A204.1 (cell line): ENCODE data around the gene RADIL.

Source experiments
- FAIRE-seq: peaks from 2 replicates; lab custom pipeline; 2012; peaks lifted over from hg19 to GRCh38; lab: Jason Lieb, UNC

RADIL gene

DNA sequence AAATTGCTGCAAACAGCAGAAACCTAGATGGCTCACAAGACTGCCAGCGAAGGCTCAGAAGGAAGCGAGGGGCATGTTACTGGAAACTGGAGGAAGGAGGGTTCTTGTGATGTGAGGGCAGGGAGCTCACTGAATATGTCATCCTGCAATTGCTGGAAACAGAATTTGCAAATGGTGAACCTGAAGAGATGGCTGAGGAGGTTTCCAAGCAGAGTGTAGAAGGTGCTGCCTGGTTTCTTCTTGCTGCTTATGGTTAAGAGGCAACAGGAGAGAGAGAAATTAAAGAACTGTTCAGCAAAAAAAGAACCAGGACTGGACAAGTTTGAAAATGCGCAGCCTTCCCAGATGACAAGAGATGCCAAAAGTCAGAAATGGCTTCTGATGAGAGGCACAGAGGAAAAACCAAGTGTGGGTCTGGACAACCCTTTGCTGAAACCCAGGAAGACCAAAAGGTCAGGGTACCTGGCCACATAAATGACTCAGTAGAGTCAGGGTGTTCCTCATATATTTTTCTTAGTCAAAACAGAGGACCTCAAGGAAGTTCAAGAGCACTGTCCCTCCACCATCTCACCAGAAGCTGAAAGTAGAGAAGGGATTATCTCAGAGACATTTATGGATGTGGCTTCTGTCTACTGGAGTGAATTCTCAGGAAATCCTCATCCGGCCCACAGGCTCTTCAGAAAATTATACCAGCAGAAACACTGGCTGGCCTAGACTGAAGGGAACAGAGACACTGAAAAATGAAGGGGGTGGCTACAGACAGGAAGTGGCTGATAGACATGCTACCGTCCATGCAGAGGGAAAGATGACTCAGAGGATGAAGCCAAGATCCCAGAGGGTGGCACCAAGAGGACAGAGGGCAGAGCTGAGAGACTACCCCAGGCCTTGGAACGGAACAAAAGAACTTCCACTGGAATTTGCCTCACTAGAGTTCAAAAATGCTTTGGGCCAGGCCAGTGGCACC is 31.8 kb downstream of the RADIL start:
- FAIRE-seq = no peak

DNA sequence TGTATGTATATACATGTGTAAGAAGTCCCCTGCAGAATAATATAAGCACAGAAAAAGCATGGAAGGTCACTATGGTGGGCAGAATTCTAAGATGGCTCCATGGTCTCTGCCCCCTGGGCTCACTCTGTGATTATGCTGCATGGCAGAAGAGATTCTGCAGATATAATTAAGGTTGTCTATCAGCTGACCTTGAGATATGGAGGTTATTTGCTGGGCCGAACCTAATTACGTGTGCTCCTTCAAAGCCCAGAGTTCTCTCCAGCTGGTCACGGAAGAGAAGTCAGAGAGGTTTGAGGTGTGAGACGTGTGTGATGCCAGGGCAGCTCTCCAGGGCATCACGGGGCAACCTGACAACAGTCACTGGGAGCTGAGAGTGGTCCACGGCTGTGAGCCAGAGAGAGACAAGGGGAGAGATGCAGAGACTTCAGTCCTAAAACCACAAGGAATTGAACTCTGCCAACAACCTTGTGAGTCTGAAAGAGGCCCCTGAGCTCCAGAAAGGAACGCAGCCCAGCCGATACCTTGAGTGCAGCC is 33.2 kb downstream of the RADIL start:
- FAIRE-seq = no peak

DNA sequence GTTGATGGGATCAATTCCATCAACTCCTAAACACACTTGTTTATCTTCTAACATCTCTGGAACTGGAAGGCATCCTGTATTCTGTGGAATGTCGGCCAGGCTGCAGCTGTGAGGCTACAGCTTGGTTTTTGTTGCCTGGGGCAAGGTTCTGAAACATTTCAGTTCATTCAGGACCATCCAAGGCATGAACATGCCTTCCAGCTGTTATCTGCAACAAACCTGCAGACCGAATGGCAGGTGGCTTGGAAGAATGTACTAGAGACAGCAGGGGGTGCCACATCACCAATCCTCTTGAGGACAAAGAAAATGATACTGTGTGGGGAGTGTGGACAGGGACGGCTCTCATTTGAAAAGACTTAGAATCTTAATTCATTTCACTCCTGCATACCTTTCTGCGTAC is 34.1 kb downstream of the RADIL start:
- no peak for FAIRE-seq

DNA sequence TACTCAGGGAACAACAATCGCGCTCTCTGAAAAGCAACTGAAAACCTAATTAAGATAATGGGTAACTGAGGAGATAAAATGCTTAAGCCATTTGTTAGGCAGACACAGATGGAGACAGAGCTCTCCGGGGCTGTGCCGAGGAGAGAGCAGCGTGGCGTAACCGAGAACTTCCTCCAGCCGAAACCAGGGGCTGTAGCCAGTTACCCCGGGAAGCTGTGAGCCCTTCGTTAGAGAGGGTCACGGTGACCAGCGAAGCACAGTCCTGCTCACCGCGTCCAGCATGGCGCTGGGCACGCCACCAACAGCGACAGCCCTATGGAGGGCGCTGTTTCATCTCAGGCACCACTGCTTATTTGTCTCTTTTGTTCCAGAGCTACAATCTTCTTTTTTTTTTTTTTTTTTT is 37.8 kb downstream of the RADIL start:
- no peak for FAIRE-seq

DNA sequence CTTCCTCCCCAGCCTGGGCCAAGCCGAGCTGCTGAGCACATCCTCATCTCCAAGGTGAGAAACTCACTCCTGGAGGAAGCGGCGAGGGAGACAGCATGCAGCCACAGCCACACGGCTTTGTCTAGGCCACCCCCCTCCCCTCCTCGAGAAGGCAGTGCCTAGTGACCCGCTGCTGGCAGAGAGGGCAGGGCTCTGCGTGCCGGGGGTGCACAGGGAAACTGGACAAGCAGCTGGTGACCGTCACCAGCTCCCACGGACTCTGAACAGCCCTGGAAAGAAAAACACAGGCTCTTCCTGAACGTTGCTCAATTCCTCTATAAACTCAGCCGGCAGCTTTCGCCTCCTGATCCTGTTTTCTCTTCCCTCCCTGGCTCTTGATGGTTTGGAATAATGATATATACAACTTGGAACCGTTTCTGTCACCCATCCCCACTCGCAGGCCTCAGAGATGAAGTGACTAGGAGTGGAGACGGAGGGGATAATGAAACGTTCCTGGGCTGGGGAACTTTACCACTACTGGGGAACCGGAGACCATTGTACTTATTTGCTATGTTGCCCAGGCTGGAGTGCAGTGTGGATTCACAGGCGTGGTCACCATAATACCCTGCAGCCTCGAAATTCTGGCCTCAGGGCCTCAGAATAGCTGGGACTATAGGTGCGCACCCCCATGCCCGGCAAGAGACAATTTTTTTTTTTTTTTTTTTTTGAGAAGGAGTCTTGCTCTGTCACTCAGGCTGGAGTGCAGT is 41.0 kb downstream of the RADIL start:
- no peak for FAIRE-seq

DNA sequence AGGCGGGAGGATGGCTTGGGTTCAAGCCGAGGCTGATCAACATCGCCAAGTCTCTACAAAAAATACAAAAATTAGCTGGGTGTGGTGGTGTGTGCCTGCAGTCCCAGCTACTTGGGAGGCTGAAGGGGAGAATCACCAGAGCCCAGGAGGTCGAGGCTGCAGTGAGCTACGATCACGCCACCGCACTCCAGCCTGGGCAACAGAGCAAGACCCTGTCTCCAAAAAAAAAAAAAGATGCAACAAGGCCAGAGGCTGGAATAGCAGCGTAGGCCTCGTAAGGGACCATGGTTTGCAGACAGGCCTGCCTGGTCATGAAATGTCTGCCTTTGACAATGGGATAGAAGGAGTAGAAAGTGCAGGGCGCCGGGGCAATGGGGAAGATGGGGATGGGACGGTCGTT is 41.7 kb downstream of the RADIL start:
- no peak for FAIRE-seq

DNA sequence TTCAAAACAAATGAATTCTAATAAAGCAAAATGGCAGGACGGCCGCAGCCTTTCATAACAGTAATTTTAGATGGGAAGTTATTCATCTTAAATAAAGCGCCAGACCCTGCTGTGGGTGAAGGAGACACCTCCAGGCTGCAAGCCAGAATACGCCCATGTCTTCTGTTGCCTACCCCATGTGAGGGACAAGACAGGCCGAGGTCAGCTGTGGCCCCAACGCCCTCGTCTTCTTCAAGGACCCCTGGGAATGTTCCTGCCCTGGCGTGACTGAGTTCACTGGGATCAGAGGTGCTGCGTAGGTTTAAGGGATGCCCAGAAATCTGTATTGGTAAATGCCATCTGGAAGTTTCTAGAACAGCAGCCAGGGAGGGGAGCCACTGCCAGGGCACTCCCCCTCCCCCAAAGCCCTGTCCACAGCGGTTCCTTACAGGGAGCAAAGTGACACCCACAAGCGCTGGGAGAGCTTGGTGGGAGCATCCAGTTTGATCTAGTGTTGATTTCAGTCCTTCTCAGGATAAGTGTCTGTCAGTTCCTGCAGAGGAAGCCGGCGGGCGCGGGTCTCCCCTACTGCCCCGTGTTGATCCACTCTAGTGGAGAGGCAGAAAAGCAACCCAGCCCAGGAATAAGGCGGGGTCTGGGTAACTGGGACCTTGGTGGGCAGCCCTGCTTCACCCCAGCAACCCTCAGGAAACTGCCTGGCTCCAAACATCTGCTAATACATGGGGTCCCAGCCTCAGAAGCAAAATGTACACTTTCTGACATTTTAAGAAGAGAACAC is 42.3 kb downstream of the RADIL start:
- no peak for FAIRE-seq

DNA sequence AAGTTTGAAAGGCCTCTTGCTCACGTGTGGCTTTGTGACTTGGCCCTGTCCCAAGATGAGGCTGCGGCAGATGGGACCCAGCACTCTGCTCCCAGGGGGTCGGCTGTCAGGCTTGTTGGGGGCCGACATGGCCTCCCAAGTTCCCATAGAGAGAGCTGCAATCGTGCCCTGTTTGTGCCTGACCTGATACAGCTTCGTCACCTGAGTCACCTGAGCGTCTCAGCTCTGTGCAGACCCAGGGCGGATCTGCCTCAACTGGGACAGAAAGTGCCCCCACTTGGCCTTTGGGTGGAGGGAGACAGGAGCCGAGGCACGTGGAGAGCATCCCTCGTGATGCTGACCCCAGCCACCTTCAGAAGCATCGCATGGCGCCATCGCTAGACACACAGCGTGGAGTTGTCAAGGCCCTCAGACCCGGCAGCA is 43.4 kb downstream of the RADIL start:
- no peak for FAIRE-seq

DNA sequence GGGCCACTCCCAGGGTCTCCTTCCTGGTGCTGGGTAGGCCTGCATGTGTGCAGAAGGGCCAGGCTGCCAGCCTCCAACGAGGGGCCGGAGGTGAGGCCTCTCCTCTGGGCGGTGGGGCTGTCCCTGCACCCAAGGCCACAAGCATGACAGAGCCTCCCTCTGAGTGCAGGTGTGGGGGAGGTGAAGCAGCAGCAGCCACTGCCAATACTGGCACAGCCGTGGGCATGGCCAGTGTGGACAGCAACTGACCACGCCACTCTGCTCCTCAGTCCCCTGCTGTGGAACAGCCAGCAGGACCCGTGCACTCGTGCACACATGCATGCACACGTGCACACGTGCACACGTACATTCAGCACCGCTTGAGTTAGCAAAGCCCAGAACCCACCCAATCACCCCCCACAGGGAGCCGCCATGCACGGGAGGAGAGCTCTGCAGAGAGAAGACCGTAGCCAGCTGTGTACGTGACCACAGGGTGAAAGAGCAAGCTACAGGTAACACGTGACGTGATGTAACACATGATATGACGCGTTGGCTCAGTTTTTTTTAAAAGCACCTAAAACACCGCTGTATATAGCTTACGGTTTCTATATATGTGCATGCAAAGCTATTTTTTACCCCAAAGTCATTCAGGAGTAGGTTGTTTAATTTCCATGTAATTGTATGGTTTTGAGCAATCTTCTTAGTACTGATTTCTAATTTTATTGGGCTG is 44.7 kb downstream of the RADIL start:
- no peak for FAIRE-seq

DNA sequence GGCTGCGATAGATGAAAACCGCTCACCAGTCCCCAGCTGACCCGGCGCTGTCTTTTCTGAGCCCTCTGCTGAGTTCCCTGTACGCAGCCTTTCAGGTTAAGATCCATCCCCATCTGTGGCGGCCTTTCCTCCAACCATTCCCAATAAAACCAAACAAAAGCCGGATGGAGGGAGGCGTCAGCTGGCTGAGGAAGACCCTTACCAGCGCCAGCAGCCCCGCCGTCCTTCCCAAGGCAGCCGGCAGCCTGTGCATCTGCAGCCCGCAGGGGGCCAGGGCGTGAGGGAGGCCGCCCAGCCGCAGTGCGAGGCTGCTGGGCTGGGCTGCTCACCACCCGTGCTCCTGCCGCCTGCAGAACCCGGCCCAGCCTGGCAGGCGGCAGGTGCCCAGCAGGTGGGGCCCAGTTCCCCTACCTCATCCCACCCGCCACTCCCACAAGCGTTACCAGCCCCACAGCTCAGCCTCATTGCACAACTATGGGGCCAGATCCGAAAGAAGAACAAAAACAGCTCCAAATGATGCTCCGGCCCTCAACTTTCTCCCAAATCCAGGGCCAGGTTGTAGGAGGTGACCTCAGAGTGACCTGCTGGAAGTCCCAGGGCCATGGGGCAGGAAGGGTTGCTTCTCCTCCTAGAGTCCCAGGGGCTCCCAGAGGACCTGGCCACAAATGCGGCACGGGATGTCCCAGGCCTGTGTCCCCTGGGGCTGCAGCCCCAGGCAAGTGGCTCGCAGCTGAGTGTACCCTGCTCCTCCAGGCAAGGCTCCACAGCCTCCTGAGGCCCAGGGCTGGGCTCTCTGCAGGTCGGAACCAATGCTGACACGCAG is 45.5 kb downstream of the RADIL start:
- FAIRE-seq = no peak

DNA sequence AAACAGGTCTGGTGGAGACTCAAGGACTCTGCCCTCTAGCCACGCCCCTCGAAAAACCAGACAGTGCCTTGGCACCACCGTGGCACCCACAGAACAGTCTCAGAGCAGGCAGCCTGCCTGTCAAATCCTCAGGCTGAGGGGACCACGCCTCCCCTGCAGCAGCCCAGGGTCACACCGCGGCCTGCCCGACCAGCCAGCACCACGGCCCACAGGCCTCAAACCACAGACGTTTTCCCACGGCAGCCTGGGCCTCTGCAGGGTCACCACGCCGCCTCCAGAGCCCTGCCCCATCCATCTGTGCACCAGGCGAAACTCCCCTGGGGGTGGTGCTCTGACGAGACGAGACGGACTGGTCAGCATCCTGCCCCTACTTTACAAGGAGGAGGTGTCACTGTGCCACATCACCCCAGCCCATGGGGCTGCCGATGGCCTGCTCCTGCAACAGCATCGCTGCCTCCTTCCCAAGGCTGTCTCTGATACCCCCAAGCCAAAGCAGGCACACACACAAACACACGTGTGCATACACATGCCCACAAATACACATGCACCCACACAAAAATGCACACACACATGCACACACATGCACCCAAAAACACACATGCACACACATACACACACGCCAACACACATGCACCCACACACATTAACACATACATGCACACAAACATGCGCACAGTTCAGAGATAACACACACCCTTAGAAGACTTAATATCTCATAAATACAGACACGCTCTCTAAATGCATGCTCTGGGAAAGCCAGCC is 46.3 kb downstream of the RADIL start:
- FAIRE-seq = no peak

DNA sequence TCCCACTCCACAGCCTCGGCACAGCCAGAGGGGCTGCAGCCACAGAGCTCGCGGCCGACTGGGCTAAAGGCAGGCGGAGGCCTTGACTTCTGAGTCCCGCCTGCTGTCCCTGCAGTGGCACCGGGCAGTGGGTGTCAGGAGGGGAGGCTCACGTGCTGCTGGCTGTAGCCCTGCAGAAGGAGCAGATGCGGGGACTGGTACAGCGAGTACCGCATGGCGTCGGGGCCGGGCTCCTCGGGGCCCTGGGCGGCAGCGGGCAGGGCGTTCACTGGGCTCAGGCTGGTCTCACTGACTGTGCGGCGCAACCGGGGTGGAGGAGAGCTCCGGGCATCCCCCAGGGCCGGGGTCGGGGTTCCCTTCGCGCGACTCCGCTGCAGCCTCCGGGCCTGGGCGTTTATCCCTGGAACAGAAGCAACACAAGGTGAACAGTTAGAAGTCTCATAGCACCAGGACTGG is 47.3 kb downstream of the RADIL start:
- no peak for FAIRE-seq

DNA sequence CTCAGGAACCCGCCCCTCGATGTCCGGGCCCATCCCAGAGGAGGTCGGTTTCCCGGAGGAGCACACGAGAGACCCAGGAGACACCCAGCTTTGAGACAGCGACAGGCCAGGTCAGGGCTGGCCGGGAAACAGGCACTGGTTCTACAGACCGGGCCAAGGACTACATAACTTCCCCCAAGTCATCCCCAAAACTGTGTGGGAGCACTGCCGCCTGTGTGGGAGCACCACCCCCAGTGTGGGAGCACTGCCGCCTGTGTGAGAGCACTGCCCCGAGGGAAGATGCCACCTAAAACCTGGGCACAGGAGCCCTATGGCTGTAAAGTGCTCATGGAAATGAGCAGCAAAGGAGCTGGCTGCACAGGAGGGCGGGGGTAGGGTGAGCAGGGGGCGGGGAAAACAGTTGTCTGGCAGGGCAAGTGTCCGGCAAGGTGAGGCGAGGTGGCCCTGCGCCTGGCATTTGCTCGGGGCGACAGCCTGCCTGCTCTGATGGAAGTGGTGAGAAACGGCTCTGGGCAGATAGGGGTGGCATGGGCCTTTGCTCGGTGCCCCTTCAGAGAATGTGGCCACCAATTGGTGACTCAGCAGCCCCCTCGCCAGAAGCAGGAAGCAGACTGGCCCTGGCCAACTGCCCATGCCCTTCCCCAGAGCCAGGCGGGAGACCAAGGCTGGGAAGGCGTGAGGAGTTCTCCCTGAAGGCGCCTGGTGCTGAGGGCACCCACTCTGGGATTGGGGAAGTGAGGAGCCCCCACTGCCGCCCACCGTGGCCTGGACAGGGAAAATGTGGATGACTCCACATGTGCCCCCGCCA is 47.9 kb downstream of the RADIL start:
- no peak for FAIRE-seq

DNA sequence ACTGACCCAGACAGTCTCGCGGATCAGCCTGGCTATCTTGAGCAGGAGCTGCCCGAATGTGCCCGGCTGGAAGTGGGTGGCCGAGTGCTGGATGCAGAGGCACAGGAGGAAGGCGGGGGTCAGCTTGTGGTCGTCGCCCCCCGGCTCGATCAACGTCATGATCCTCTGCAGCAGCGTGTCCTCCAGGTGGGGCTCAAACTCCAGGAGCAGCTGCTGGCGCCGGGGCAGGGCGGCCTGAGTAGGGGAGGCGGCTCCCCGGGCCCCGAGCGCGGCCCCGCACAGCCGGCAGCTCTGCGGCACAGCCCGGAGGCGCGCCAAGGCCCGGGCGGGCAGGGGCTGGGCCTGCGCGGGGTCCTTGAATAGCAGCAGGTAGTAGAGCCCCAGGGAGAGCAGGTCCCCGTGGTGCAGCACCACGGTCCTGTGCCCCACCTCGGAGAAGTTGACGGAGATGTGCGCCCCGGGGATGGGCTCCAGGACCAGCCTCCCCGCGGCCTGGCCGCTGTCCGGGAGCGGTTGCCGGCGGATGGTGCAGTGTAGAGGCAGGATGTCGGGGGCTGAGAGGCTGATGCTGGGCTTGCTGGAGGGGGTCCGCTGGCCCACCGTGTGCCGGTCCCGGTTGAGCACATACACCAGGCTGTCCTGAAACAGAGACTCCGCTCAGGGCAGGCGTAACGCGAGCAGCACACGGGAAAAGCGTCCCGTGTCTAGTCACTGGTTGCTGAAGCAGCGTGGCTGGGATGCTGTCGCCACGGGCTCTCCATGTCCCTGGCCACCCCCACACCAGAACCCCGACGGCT is 48.7 kb downstream of the RADIL start:
- no peak for FAIRE-seq

DNA sequence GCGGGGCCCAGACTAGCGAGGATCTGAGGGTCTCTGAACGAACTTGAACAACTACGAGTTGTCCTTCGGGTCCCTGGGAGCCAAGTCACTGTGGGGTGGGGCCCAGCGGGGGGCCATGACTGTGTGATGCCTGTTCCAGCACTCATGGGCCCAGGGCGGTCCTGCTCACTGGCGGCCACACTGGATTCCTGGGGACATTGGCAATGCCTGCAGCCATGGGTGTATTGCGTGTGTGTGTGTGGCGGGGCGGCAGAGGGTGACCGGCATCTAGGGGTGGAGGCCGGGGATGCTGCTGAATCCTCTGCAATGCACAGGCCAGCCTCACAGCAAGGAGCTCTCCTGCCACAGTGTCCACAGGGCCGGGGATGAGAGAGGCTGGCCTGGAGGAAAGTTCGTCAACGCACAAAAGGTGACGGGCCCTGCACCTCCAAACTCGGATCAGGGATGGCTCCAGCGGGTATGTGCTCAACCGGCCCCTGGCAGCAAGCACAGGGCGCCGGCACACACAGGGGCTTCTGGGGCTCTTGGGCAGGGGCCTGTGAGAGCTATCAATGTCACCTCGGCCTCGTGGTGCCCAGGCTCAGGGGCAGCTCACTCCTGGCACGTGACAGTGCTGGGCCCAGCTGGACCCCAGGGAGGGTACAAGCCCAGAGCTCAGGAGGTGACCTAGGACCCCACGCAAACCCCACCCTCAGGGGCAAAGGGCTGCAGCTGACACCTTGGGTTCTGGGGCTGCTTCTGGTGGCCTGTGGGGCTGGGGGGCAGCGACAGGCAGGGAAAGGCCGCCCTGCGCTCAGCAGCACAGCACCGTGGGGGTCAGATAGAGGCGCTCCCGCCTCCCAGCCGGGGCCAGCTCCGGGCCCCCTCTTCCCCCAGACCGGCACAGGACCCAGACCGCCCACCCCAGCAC is 49.6 kb downstream of the RADIL start:
- FAIRE-seq = no peak

DNA sequence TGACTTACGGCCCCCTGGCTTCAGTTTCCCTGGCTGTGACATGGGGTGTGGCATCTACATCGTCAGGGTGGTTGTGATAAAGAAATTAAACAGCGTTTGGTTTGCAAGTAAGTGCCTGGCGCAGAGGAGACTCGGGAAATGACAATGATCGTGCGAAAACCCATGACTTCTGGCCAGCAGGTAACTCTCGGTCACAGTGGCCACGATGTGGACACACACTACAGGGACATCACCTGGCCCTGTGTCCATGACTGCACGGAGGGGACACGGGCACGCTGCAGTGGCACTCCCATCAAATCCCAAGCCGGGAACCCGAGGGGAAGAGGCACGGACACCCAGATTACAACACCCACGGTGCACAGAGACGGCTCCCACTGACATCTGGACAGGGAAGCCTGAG is 50.3 kb downstream of the RADIL start:
- FAIRE-seq = no peak

DNA sequence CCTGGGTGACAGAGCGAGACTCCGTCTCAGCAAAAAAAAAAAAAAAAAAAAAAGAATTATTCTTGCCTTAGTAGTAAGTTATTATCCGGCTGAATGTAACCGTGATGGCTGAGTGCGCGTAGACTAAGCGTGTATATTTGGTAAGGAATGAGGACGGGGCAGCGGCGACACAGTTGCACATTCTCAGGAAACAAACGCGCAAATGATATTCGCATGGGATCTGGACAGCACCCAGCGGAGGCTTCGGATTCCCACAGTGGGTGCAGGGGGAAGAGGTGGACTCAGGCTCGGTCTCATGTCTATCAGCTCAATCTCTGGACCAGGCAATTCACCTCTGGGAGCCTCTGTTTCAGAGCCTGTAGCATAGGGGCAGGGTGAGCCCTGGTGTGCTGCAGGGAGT is 50.8 kb downstream of the RADIL start:
- FAIRE-seq = no peak
